SK-MEL-5 (cell line): ENCODE results near the gene TF. TPM values are rescaled to one million over a fixed set of nuclear protein-coding genes. Genes with fewer than 3 reads are reported as not detected.

Experiments used
- DNase-seq: peaks from one replicate; pipeline ENCODE4 v3.0.0-alpha.2; 2016; ENCODE audit warnings: low read depth, low spot score
- in situ Hi-C: cut with HindIII; loops from 2 replicates; pipeline ENCODE4 v1.10.0; 2016; ENCODE audit warnings: low sequenced_read_pairs, high pct_unique_total_duplicates, low pct_unique_long_range_greater_than_20kb
- total RNA-seq: library from RNA; depleted of rRNA; stranded (reverse); fragments of >200 nt; shearing (Covaris generic); gene quantifications from 2 replicates; pipeline ENCODE4 v1.2.3, GENCODE V29; 2014

The TF gene
- total RNA-seq, 1 experiment from 2014 or later: 0.34 TPM

- DNase-seq: no peak
- in situ Hi-C loops: no loop called here
These were observed 35.4 kb downstream of the TF start for GRCh38 chr3:133781570-133781969.

- in situ Hi-C loops: no loop called here
- DNase-seq: no peak
These were observed 36.3 kb downstream of the TF start for GRCh38 chr3:133782454-133782853.

- DNase-seq: no peak
- in situ Hi-C loops: no loop called here
These were observed 37.6 kb downstream of the TF start for GRCh38 chr3:133783762-133784161.

DNA sequence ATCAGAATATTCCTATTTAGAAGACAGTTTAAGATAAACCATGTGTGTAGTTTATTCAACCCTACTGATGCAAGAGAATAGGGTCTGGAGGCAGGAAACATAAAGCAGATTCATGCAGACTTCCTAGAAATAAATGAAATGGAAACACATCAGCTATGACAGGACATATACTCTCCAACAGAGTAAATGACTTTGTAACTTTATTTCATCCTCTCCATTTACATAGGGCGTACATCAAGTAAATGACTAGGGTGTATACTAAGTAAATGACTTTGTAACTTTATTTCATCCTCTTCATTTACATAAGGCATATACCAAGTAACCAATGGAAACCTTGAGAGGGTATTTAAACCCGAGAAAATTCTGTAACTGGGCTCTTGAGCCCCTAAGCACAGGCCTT lies 41.8 kb downstream of the TF start:
- in situ Hi-C loops: no loop called here

GRCh38 chr3:133792171-133792763 lies 46.1 kb downstream of the TF start:
- DNase-seq: no peak
- in situ Hi-C loops: no loop called here

More for the DNA sequence above, 41.8 kb downstream of the TF start:
- no peak for DNase-seq

DNA sequence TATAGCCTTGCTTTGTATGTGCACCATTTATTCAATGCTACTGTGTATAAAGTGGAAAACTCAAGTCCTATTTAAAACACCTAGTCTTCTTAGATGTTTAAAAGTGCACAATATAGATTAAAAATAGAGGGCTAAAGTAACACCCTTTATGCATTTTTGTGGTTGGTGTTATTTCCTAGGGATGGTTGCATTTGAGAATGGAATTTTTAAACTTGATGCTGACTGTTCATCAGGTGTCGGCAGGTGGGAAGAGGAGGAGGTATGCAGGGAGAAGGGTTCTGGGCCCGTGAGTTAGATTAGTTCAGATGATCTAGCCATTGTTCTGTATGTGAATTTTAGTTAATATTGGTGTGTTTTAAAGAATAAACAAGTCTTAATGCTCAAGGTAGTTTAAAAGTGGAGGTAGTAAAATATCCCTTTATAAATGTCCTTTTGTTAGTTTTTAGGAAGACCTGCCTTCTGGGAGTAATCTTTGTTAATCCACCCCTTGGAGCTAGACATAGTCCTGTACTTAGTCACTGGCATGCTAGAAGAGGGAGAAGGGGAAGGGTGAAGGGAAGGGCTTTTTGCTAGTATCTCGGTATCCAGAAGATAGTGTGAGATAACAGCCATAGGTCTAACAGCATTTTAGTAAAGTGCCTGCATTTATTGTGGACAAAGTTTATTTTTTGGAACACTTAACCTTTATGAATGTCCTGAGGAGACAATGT lies 51.4 kb downstream of the TF start:
- in situ Hi-C loops: no loop called here
- DNase-seq: no peak

GRCh38 chr3:133799794-133800585 lies 53.8 kb downstream of the TF start:
- peak; percentile 31 for DNase-seq
- in situ Hi-C loops: no loop called here

DNA sequence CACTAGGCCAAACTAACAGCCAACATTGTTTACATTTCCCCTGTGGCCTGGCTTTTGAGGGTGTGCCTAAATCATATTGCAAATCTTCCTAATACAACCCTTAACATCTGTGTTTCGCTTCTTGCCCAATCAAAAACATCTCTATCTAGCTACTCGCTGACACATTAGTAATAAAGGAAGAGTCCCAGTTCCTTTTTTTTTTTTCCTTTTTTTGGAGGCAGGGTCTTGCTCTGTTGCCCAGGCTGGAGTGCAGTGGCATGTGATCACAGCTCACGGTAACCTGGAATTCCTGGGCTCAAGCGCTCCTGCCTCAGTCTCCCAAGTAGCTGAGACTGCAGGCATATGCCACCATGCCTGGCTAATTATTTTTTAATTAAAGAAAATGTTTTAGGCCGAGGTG lies 57.3 kb downstream of the TF start:
- in situ Hi-C loops: no loop called here
- DNase-seq: no peak

DNA sequence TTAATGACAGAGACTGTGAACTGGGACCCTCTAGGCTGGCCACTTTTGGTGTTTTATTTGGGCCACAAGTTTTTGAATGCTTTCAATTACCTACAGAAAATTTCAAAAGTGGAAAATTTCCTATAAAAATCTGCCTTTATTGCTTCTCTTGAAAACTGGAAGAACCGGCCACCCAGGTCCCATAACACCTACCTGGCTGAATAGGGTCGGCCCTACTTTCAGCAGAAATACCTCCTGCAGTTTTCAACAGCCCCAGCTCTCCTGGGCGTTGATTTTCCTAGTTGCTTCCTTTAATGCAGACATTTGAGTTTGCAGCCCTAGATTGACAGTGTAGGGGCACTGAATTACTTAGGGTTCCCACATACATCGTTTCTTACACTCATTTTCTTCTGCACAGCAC lies 58.7 kb downstream of the TF start:
- in situ Hi-C loops: no loop called here
- no peak for DNase-seq

DNA sequence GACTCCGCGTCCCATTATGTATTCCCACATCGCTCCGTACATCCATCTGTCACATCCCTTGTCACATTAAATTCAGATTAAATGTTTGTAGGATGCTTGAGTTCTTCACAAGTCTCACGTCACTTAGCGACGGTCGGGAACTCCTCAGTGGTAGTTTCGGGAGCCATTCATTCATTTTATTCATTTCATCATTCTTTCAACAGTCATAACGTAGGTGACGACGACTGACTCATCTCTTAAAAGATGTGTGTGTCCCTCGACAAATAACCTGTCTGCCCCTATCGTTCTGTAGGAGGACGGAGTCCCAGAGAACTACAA lies 59.1 kb downstream of the TF start:
- DNase-seq: no peak
- in situ Hi-C loops: no loop called here

DNA sequence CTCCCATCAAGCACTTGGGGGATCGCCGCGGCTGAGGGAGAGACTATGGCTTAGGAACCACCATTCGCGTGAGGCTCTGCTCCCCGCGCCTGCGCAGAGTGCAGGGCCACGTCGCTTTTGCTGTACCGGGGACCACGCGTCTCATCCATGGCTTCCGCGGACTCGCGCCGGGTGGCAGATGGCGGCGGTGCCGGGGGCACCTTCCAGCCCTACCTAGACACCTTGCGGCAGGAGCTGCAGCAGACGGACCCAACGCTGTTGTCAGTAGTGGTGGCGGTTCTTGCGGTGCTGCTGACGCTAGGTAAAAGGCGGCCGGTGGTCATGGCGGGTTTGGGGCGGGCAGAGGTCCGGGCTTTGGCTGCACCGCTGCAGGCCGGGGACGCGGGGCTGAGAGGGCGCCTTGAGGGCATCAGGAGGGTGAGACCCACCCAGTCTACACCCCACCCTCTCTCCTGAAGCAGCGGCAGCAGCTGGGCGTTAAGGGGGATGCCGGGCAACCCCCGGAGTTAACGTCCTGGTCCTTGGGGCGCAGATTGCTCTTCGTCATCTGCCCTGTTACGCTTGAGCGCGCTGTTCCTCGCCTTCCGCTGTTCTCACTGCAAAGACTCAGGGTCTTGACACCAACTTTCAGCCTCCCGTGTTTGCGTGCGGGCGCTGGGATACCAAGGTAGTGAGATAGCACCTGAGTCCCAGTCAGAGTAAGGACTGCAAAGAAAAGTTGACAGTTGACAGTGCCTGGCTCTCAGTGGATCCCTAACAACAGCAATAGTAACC lies 59.7 kb downstream of the TF start, which contains the start of gene SRPRB:
TSS of gene SRPRB (plus strand) at position 114 of the 774 bp plus-strand sequence. CDS start at position 148, 34 bp downstream.
- in situ Hi-C loops: no loop called here
- peak; percentile 95 for DNase-seq

DNA sequence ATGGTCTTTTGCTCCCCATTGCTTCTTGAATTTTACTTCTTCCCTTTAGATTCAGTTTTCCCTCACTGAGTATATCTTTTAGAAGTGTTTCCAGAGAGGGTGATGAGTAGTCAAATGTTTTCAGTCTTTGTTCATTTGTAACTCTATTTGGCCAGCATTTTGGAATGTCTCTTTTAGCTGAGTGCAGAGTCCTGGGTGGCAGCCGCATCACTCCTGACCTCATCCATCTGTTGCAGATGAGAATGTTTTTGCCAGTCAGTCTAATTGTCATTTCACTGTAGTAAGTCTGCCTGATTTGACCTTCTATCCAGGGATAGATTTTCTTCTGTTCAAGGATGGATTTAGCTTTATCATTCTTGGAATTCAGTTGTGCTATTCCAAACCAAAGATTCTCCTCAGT lies 66.7 kb downstream of the TF start:
- DNase-seq: no peak
- in situ Hi-C loops: no loop called here

GRCh38 chr3:133815386-133815785 lies 69.2 kb downstream of the TF start:
- DNase-seq: no peak
- in situ Hi-C loops: no loop called here

DNA sequence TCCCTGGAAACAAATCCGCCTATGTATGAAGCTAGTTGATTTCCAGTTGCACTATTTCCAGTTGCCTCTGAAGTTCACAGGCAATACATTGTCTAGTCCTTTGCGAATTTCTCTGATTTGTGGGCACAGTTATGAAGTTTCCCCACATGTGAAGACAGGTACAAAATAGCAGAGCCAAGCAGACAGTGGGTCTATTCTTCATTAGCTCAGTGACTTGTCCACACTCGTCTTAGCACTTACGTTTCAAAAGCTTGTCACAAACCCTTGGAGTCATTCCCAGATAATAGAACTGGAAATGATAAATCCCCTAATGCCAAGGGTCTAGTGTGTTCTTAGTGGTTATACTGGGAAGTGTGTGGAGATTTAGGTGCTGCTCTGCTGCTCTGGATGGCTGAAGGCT lies 73.9 kb downstream of the TF start:
- in situ Hi-C loops: loop anchor here (10.0 kb wide), 1 partner anchor 95 kb away; no protein-coding TSS in a partner anchor
- DNase-seq: no peak

DNA sequence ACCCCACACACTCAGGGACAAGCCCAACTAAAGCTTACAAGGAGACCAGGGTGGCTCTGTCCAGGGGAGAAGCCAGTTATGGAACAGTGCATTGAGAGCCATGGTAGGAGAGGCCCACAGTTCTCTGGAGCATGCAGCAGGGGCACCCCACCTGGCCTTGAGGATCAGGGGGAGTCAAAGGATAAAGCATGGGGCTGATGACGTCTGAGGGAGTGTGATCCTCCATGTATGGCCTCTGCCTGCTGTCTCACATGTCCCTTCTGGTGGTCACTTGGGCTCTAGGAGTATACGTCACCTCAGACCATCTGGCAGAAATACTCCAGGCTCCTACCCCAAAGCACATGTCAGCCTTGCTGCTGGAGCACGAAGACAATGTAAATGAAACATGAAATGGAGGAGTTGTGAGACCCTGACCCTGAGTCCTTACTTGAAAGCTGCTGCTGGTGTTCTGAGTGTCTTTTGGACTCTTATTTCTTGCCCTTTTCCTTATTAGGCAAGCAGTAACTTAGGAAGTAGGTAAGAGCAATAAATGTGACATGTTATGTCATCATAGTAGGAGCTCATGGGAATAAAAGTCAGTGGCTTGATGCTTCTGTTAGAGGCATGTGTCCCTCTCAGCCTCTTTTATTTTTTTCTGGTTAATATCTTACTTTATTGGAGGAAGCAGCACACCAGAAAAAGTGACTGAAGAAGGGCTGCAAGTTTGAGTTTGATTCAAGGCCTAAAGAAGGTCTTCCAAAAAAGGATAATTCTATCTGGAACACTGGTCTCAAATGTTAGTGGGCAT lies 74.9 kb downstream of the TF start:
- in situ Hi-C loops: loop anchor here (10.0 kb wide), 1 partner anchor 94 kb away; no protein-coding TSS in a partner anchor
- no peak for DNase-seq

DNA sequence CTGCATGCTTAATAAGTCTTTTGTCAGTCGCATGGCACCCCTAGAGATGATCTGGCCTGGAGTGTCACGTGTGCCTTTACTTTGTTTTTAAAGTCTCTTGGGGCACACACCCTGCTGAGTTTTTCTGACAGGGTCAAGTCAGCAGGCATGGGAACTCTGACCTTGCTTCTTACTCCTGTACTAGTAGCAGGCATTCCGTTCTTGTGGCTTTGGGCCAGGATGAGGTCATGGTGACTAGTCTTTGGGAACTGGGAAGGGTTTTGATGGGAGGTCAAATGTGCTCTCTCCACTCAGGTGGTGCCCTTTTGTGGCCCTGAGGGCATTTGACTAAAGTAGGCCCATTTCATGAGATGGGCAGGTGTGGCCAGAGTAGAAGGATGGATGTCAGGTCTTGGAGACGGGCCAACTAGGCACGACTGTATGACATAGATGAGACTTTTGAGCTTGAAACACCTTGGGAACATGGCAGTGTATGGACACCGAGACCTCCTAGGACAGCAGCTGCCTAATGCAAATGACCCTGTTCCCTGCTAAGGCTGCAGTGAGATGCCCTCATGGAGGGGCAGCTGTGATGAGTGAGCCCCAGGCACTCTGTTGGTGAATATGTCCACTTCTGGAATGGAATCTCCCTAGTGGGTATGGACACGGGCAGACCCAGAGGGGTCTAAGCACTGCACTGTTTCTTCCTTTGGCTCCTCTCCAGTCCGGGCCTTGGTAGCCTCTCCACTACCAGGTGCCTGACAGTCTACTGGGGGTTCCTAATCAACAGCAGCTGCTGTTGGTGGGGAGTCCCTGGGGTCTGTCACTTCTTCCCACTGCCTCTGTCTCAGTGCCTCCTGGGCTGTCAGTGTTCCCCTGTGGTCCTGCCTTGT lies 75.8 kb downstream of the TF start:
- DNase-seq: peak; percentile 59

More for the DNA sequence above, 75.8 kb downstream of the TF start:
- in situ Hi-C loops: loop anchor here (10.0 kb wide), 1 partner anchor 93 kb away; no protein-coding TSS in a partner anchor
